ENCODE data around the gene SFXN1.
"Not testable (repeated sequence)": the region's sequence is repeated elsewhere in the genome, so short reads cannot be mapped to it uniquely, and the experiment has no call there.

SFXN1 gene

GRCh38 chr5:175485631-175486030, 7.3 kb downstream of the SFXN1 start:
- Histone ChIP-seq H3K9me3 (ENCODE audit: control insufficient read depth, low read length) (no peaks in the 10 kb centered on the region), H3K27me3 (ENCODE audit: control insufficient read depth, insufficient read depth, low read length) (no peaks in the 10 kb centered on the region), H3K4me3 (ENCODE audit: low read length) (no peak overlapping the region), H3K4me1 (ENCODE audit: control insufficient read depth, insufficient read depth, low read length) (no peaks in the 10 kb centered on the region), H3K36me3 (ENCODE audit: control insufficient read depth, insufficient read depth, low read length) (no peaks in the 10 kb centered on the region), H3K9ac (ENCODE audit: low read length) (no peak overlapping the region)

- Histone ChIP-seq H3K9me3 (ENCODE audit: control insufficient read depth, low read length) (no peaks in the 10 kb centered on the region), H3K9ac (ENCODE audit: low read length) (no peak overlapping the region), H3K4me3 (ENCODE audit: low read length) (no peak overlapping the region), H3K4me1 (ENCODE audit: control insufficient read depth, insufficient read depth, low read length) (no peaks in the 10 kb centered on the region), H3K36me3 (ENCODE audit: control insufficient read depth, insufficient read depth, low read length) (peaks cover 5% of the 10 kb centered on the region), H3K27me3 (ENCODE audit: control insufficient read depth, insufficient read depth, low read length) (no peaks in the 10 kb centered on the region)
Observed at GRCh38 chr5:175487514-175488222, 9.3 kb downstream of the SFXN1 start.

- Histone ChIP-seq H3K36me3 (ENCODE audit: control insufficient read depth, insufficient read depth, low read length) (peaks cover 5% of the 10 kb centered on the region), H3K27me3 (ENCODE audit: control insufficient read depth, insufficient read depth, low read length) (no peaks in the 10 kb centered on the region), H3K4me1 (ENCODE audit: control insufficient read depth, insufficient read depth, low read length) (no peaks in the 10 kb centered on the region), H3K9me3 (ENCODE audit: control insufficient read depth, low read length) (no peaks in the 10 kb centered on the region), H3K9ac (ENCODE audit: low read length) (no peak overlapping the region), H3K4me3 (ENCODE audit: low read length) (no peak overlapping the region)
Observed at GRCh38 chr5:175489693-175490443, 11.5 kb downstream of the SFXN1 start.

GRCh38 chr5:175491223-175491622, 12.9 kb downstream of the SFXN1 start:
- H3K4me3 ChIP-seq (ENCODE audit: low read length) = no peak overlapping the region
- no peak overlapping the region for H3K9ac ChIP-seq (ENCODE audit: low read length)
- H3K27me3 ChIP-seq (ENCODE audit: control insufficient read depth, insufficient read depth, low read length) = no peaks in the 10 kb centered on the region
- no peaks in the 10 kb centered on the region for H3K9me3 ChIP-seq (ENCODE audit: control insufficient read depth, low read length)
- H3K4me1 ChIP-seq (ENCODE audit: control insufficient read depth, insufficient read depth, low read length) = no peaks in the 10 kb centered on the region
- H3K36me3 ChIP-seq (ENCODE audit: control insufficient read depth, insufficient read depth, low read length) = peaks cover 5% of the 10 kb centered on the region

GRCh38 chr5:175493260-175493659, 14.9 kb downstream of the SFXN1 start:
- Histone ChIP-seq H3K27me3 (ENCODE audit: control insufficient read depth, insufficient read depth, low read length) (no peaks in the 10 kb centered on the region), H3K36me3 (ENCODE audit: control insufficient read depth, insufficient read depth, low read length) (peaks cover 5% of the 10 kb centered on the region), H3K9ac (ENCODE audit: low read length) (no peak overlapping the region), H3K4me1 (ENCODE audit: control insufficient read depth, insufficient read depth, low read length) (no peaks in the 10 kb centered on the region), H3K9me3 (ENCODE audit: control insufficient read depth, low read length) (no peaks in the 10 kb centered on the region), H3K4me3 (ENCODE audit: low read length) (no peak overlapping the region)

GRCh38 chr5:175493726-175494125, 15.4 kb downstream of the SFXN1 start:
- peaks cover 5% of the 10 kb centered on the region for H3K36me3 ChIP-seq (ENCODE audit: control insufficient read depth, insufficient read depth, low read length)
- H3K9me3 ChIP-seq (ENCODE audit: control insufficient read depth, low read length) = no peaks in the 10 kb centered on the region
- no peaks in the 10 kb centered on the region for H3K4me1 ChIP-seq (ENCODE audit: control insufficient read depth, insufficient read depth, low read length)

GRCh38 chr5:175494264-175495183, 16.2 kb downstream of the SFXN1 start:
- H3K36me3 ChIP-seq (ENCODE audit: control insufficient read depth, insufficient read depth, low read length) = peaks cover 5% of the 10 kb centered on the region
- H3K27me3 ChIP-seq (ENCODE audit: control insufficient read depth, insufficient read depth, low read length) = no peaks in the 10 kb centered on the region
- no peak overlapping the region for H3K9ac ChIP-seq (ENCODE audit: low read length)
- H3K9me3 ChIP-seq (ENCODE audit: control insufficient read depth, low read length) = no peaks in the 10 kb centered on the region
- no peak overlapping the region for H3K4me3 ChIP-seq (ENCODE audit: low read length)
- H3K4me1 ChIP-seq (ENCODE audit: control insufficient read depth, insufficient read depth, low read length) = no peaks in the 10 kb centered on the region

More at GRCh38 chr5:175493726-175494125, 15.4 kb downstream of the SFXN1 start:
- Histone ChIP-seq H3K27me3 (ENCODE audit: control insufficient read depth, insufficient read depth, low read length) (no peaks in the 10 kb centered on the region), H3K9ac (ENCODE audit: low read length) (no peak overlapping the region), H3K4me3 (ENCODE audit: low read length) (no peak overlapping the region)

- Histone ChIP-seq H3K9me3 (ENCODE audit: control insufficient read depth, low read length) (no peaks in the 10 kb centered on the region), H3K27me3 (ENCODE audit: control insufficient read depth, insufficient read depth, low read length) (no peaks in the 10 kb centered on the region), H3K4me1 (ENCODE audit: control insufficient read depth, insufficient read depth, low read length) (peaks cover 4% of the 10 kb centered on the region), H3K4me3 (ENCODE audit: low read length) (no peak overlapping the region), H3K36me3 (ENCODE audit: control insufficient read depth, insufficient read depth, low read length) (no peaks in the 10 kb centered on the region), H3K9ac (ENCODE audit: low read length) (no peak overlapping the region)
Observed at GRCh38 chr5:175501759-175502158, 23.4 kb downstream of the SFXN1 start.

- H3K36me3 ChIP-seq (ENCODE audit: control insufficient read depth, insufficient read depth, low read length) = not testable (repeated sequence)
Observed at GRCh38 chr5:175507671-175508070, 29.3 kb downstream of the SFXN1 start.

GRCh38 chr5:175508896-175509295, 30.5 kb downstream of the SFXN1 start:
- H3K4me1 ChIP-seq (ENCODE audit: control insufficient read depth, insufficient read depth, low read length) = no peaks in the 10 kb centered on the region
- no peak overlapping the region for H3K9ac ChIP-seq (ENCODE audit: low read length)
- H3K27me3 ChIP-seq (ENCODE audit: control insufficient read depth, insufficient read depth, low read length) = no peaks in the 10 kb centered on the region
- H3K4me3 ChIP-seq (ENCODE audit: low read length) = no peak overlapping the region
- H3K36me3 ChIP-seq (ENCODE audit: control insufficient read depth, insufficient read depth, low read length) = peaks cover 11% of the 10 kb centered on the region
- H3K9me3 ChIP-seq (ENCODE audit: control insufficient read depth, low read length) = no peaks in the 10 kb centered on the region

More at GRCh38 chr5:175507671-175508070, 29.3 kb downstream of the SFXN1 start:
- H3K4me3 ChIP-seq (ENCODE audit: low read length); H3K9me3 ChIP-seq (ENCODE audit: control insufficient read depth, low read length); H3K4me1 ChIP-seq (ENCODE audit: control insufficient read depth, insufficient read depth, low read length); H3K27me3 ChIP-seq (ENCODE audit: control insufficient read depth, insufficient read depth, low read length); H3K9ac ChIP-seq (ENCODE audit: low read length): not testable (repeated sequence)

GRCh38 chr5:175513297-175513696, 34.9 kb downstream of the SFXN1 start:
- Histone ChIP-seq H3K27me3 (ENCODE audit: control insufficient read depth, insufficient read depth, low read length) (no peaks in the 10 kb centered on the region), H3K4me1 (ENCODE audit: control insufficient read depth, insufficient read depth, low read length) (no peaks in the 10 kb centered on the region), H3K4me3 (ENCODE audit: low read length) (no peak overlapping the region), H3K9ac (ENCODE audit: low read length) (no peak overlapping the region), H3K36me3 (ENCODE audit: control insufficient read depth, insufficient read depth, low read length) (peaks cover 27% of the 10 kb centered on the region), H3K9me3 (ENCODE audit: control insufficient read depth, low read length) (no peaks in the 10 kb centered on the region)

GRCh38 chr5:175513726-175514125, 35.4 kb downstream of the SFXN1 start:
- no peaks in the 10 kb centered on the region for H3K27me3 ChIP-seq (ENCODE audit: control insufficient read depth, insufficient read depth, low read length)
- H3K9me3 ChIP-seq (ENCODE audit: control insufficient read depth, low read length) = no peaks in the 10 kb centered on the region
- H3K9ac ChIP-seq (ENCODE audit: low read length) = no peak overlapping the region
- peaks cover 27% of the 10 kb centered on the region for H3K36me3 ChIP-seq (ENCODE audit: control insufficient read depth, insufficient read depth, low read length)
- H3K4me3 ChIP-seq (ENCODE audit: low read length) = no peak overlapping the region
- no peaks in the 10 kb centered on the region for H3K4me1 ChIP-seq (ENCODE audit: control insufficient read depth, insufficient read depth, low read length)

Data from mucosa of stomach (tissue), 1 donor.